Muscle of leg (tissue), 11 donors: Measurements from ENCODE around the gene ZXDB. TPM values are rescaled to one million over a fixed set of nuclear protein-coding genes. Genes with fewer than 3 reads are reported as not detected.

ENCODE experiments used
- DNase-seq: peaks from one replicate; pipeline ENCODE4 v3.0.0; 2013
- H3K27ac ChIP-seq: one replicate; pipeline ENCODE4 v1.5.1; 2013; ENCODE audit warnings: mild to moderate bottlenecking, low read length, control low read depth
- H3K27me3 ChIP-seq: one replicate; pipeline ENCODE4 v1.6.1; 2013; ENCODE audit warnings: low read length; ENCODE audit not compliant: control insufficient read depth, insufficient read depth
- H3K36me3 ChIP-seq: one replicate; pipeline ENCODE4 v1.6.1; 2013; ENCODE audit warnings: low read length; ENCODE audit not compliant: control insufficient read depth, insufficient read depth
- H3K4me1 ChIP-seq: one replicate; pipeline ENCODE4 v1.6.1; 2013; ENCODE audit warnings: low read length; ENCODE audit not compliant: control insufficient read depth, insufficient read depth
- H3K4me3 ChIP-seq: one replicate; pipeline ENCODE4 v1.5.1; 2013; ENCODE audit warnings: low read length, control low read depth
- H3K9me3 ChIP-seq: replicated peaks from 2 replicates; pipeline ENCODE4 v1.6.1; 2013; ENCODE audit warnings: low read depth, low read length; ENCODE audit not compliant: control insufficient read depth
- WGBS: methylation state at CpG from one replicate; pipeline ENCODE4 v1.1.5; 2013; ENCODE audit warnings: missing lambda C conversion rate; ENCODE audit not compliant: insufficient coverage; 5-methylcytosine and 5-hydroxymethylcytosine counted together
- polyA plus RNA-seq, 8 donors: library from polyadenylated mRNA; unstranded; fragments of 120-200 nt; gene quantifications; one replicate each; pipeline versions ENCODE4 v1.2.1 to v1.2.3, GENCODE V29; 2013; ENCODE audit warnings: inconsistent platforms in 1 of 8, low replicate concordance in 1 of 8; ENCODE audit not compliant: insufficient read length in 8 of 8, insufficient read depth in 1 of 8
- total RNA-seq: library from RNA; stranded (reverse); fragments of 120-200 nt; gene quantifications from one replicate; pipeline ENCODE4 v1.2.4, GENCODE V29; 2013

ZXDB gene
- total and polyA plus RNA-seq, 9 donors = 4.6 to 7.3 (median 5.6) TPM

DNA sequence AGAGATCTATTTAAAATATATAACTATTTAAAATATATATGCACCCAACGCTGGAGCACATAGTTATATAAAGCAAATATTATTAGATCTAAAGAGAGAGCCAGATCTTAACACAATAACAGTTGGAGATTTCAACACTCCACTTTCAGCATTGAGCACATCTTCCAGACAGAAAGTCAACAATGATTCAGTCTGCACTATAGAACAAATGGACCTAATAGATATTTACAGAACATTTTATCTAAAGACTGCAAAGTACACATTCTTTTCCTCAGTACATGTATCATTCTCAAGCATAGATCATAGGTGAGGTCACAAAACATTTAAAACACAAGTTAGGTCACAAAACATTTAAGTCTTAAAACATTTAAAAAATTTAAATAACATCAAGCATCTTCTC is 51.9 kb downstream of the ZXDB start:
- Histone ChIP-seq H3K27me3 (no peaks in the 10 kb centered on the region), H3K27ac (no peak overlapping the region), H3K4me1 (no peaks in the 10 kb centered on the region), H3K4me3 (no peak overlapping the region), H3K36me3 (no peaks in the 10 kb centered on the region), H3K9me3 (peaks cover 6% of the 10 kb centered on the region)
- no peak for DNase-seq
- WGBS = no CpG with 5 or more reads among the region's 1 CpG

DNA sequence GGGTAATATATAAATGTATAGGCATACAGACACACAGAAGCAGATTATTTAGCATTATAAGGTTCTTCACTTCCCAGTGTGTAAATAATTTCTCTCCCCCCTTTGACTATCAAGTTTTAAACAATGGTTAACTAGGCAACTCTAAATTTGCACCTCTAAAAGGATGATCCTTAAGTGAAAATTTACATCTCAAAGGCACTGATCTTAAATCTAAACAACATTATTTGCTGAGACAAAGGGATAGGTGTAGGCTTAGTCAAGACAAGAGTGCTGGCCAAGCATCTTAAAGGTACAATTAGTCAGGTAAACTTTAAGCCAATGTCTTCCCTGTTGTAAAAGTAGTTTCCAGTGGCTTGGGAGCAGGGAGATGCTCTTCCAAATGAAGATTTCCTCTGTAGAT is 55.2 kb downstream of the ZXDB start:
- Histone ChIP-seq H3K27ac (no peak overlapping the region), H3K4me1 (no peaks in the 10 kb centered on the region), H3K9me3 (peaks cover 2% of the 10 kb centered on the region), H3K36me3 (no peaks in the 10 kb centered on the region), H3K27me3 (no peaks in the 10 kb centered on the region), H3K4me3 (no peak overlapping the region)
- DNase-seq = no peak

Other genes starting within 250 kb of the ZXDB start
- 0.04 TPM for gene NLRP2B, start 88.2 kb downstream of the ZXDB start, total RNA-seq
- not detected for gene NLRP2B, start 88.2 kb downstream of the ZXDB start, polyA plus RNA-seq